ENCODE data around the gene SRGAP1.
"Not testable (repeated sequence)": the region's sequence is repeated elsewhere in the genome, so short reads cannot be mapped to it uniquely, and the experiment has no call there.

The SRGAP1 gene

GRCh38 chr12:64170024-64170423, 325.5 kb downstream of the SRGAP1 start:
- DNase-seq (ENCODE audit: low spot score): no peak

GRCh38 chr12:64170730-64171129, 326.2 kb downstream of the SRGAP1 start:
- DNase-seq (ENCODE audit: low spot score): no peak

GRCh38 chr12:64171715-64172114, 327.2 kb downstream of the SRGAP1 start:
- peak; percentile 49 for DNase-seq (ENCODE audit: low spot score)

- DNase-seq (ENCODE audit: low spot score): no peak
Observed at GRCh38 chr12:64172143-64172970, 327.9 kb downstream of the SRGAP1 start.

- DNase-seq (ENCODE audit: low spot score): no peak
Observed at GRCh38 chr12:64173456-64173855, 329.0 kb downstream of the SRGAP1 start.

- DNase-seq (ENCODE audit: low spot score): no peak
Observed at GRCh38 chr12:64175254-64175945, 330.9 kb downstream of the SRGAP1 start.

GRCh38 chr12:64177001-64177400, 332.5 kb downstream of the SRGAP1 start:
- DNase-seq (ENCODE audit: low spot score): no peak

- DNase-seq (ENCODE audit: low spot score): peak; percentile 23
Observed at GRCh38 chr12:64178122-64178521, 333.6 kb downstream of the SRGAP1 start.

- peak; percentile 48 for DNase-seq (ENCODE audit: low spot score)
Observed at GRCh38 chr12:64180951-64181350, 336.5 kb downstream of the SRGAP1 start.

GRCh38 chr12:64181430-64182291, 337.2 kb downstream of the SRGAP1 start:
- peak; percentile 61 for DNase-seq (ENCODE audit: low spot score)

GRCh38 chr12:64184216-64184615, 339.7 kb downstream of the SRGAP1 start:
- no peak for DNase-seq (ENCODE audit: low spot score)

GRCh38 chr12:64186789-64187188, 342.3 kb downstream of the SRGAP1 start:
- no peak for DNase-seq (ENCODE audit: low spot score)

- DNase-seq (ENCODE audit: low spot score): peak; percentile 32
Observed at GRCh38 chr12:64187370-64187769, 342.9 kb downstream of the SRGAP1 start.

GRCh38 chr12:64187794-64188193, 343.3 kb downstream of the SRGAP1 start:
- DNase-seq (ENCODE audit: low spot score): no peak

- no peak for DNase-seq (ENCODE audit: low spot score)
Observed at GRCh38 chr12:64189530-64189929, 345.0 kb downstream of the SRGAP1 start.

GRCh38 chr12:64190140-64190539, 345.6 kb downstream of the SRGAP1 start:
- DNase-seq (ENCODE audit: low spot score): no peak

- no peak for DNase-seq (ENCODE audit: low spot score)
Observed at GRCh38 chr12:64192644-64193444, 348.3 kb downstream of the SRGAP1 start.

- no peak for DNase-seq (ENCODE audit: low spot score)
Observed at GRCh38 chr12:64193931-64194330, 349.4 kb downstream of the SRGAP1 start.

- no peak for DNase-seq (ENCODE audit: low spot score)
Observed at GRCh38 chr12:64194333-64195149, 350.0 kb downstream of the SRGAP1 start.

- DNase-seq (ENCODE audit: low spot score): not testable (repeated sequence)
Observed at GRCh38 chr12:64195841-64196240, 351.3 kb downstream of the SRGAP1 start.

- no peak for DNase-seq (ENCODE audit: low spot score)
Observed at GRCh38 chr12:64203036-64203435, 358.5 kb downstream of the SRGAP1 start.
